WERI-Rb-1 (cell line): ENCODE measurements around the gene PPT2.

Experiments
- DNase-seq: peaks from one replicate; pipeline ENCODE4 v3.0.0-alpha.2; 2020
- H3K27ac ChIP-seq: fragments of 250-450 bp; sonication (Bioruptor Pico); 2 replicates; pipeline ENCODE4 v1.5.1; 2020; ENCODE audit warnings: mild to moderate bottlenecking, moderate library complexity
- H3K27me3 ChIP-seq: fragments of 250-450 bp; sonication (Bioruptor Pico); 2 replicates; pipeline ENCODE4 v1.5.1; 2021; ENCODE audit warnings: mild to moderate bottlenecking, low read depth, moderate library complexity; ENCODE audit not compliant: insufficient read depth, severe bottlenecking
- H3K36me3 ChIP-seq: fragments of 250-450 bp; sonication (Bioruptor Pico); 2 replicates; pipeline ENCODE4 v1.5.1; 2020; ENCODE audit warnings: mild to moderate bottlenecking, moderate library complexity
- H3K4me3 ChIP-seq: 2 replicates; pipeline ENCODE4 v1.5.1; 2011; ENCODE audit warnings: low read depth, mild to moderate bottlenecking, control low read depth, low read length
- H3K9me3 ChIP-seq: fragments of 250-450 bp; sonication (Bioruptor Pico); 2 replicates; pipeline ENCODE4 v1.5.1; 2021; ENCODE audit warnings: mild to moderate bottlenecking, moderate library complexity; ENCODE audit not compliant: severe bottlenecking
- CTCF ChIP-seq: IDR thresholded peaks from 2 replicates; pipeline ENCODE4 v1.5.1; 2011; ENCODE audit warnings: low read depth, mild to moderate bottlenecking, control low read depth, inconsistent platforms, low read length

Gene PPT2

GRCh38 chr6:32113386-32114352 lies 40.3 kb upstream of the PPT2 start:
- Histone ChIP-seq H3K4me3 (no peak overlapping the region), H3K27ac (no peak overlapping the region), H3K36me3 (peaks cover 41% of the 10 kb centered on the region), H3K9me3 (no peaks in the 10 kb centered on the region), H3K27me3 (peaks cover 5% of the 10 kb centered on the region)
- peak; percentile 48 for DNase-seq
- 0 out of 2 replicates have a peak, but pooled peaks have one; percentile 29 for TF ChIP-seq CTCF

GRCh38 chr6:32114796-32115195 lies 39.1 kb upstream of the PPT2 start:
- Histone ChIP-seq H3K27ac (no peak overlapping the region), H3K9me3 (no peaks in the 10 kb centered on the region), H3K36me3 (peaks cover 48% of the 10 kb centered on the region), H3K4me3 (no peak overlapping the region), H3K27me3 (no peaks in the 10 kb centered on the region)
- no peak for DNase-seq
- TF ChIP-seq CTCF, result no peak

GRCh38 chr6:32115623-32116022 lies 38.3 kb upstream of the PPT2 start:
- Histone ChIP-seq H3K36me3 (peaks cover 56% of the 10 kb centered on the region), H3K27me3 (no peaks in the 10 kb centered on the region), H3K9me3 (no peaks in the 10 kb centered on the region), H3K4me3 (no peak overlapping the region), H3K27ac (no peak overlapping the region)
- 0 out of 2 replicates have a peak, but pooled peaks have one; percentile 2 for TF ChIP-seq CTCF
- DNase-seq, result no peak

- H3K4me3 ChIP-seq, result no peak overlapping the region
- peaks cover 66% of the 10 kb centered on the region for H3K36me3 ChIP-seq
- no peaks in the 10 kb centered on the region for H3K9me3 ChIP-seq
- DNase-seq, result peak; percentile 81
- H3K27me3 ChIP-seq, result no peaks in the 10 kb centered on the region
- no peak overlapping the region for H3K27ac ChIP-seq
- peak; percentile 90 for TF ChIP-seq CTCF
Observed at GRCh38 chr6:32116674-32117073, 37.3 kb upstream of the PPT2 start.

- H3K36me3 ChIP-seq, result peaks cover 74% of the 10 kb centered on the region
Observed at GRCh38 chr6:32117461-32117860, 36.5 kb upstream of the PPT2 start.

More at GRCh38 chr6:32117461-32117860, 36.5 kb upstream of the PPT2 start:
- Histone ChIP-seq H3K27ac (no peak overlapping the region), H3K27me3 (no peaks in the 10 kb centered on the region), H3K9me3 (no peaks in the 10 kb centered on the region), H3K4me3 (no peak overlapping the region)
- TF ChIP-seq CTCF, result no peak
- no peak for DNase-seq
